GM19372 (cell line): ENCODE data around the gene FMN1.

Experiments
- ATAC-seq: cut with Tn5 transposase; IDR thresholded peaks from one replicate; pipeline ENCODE4 v1.9.1; 2021; ENCODE audit warnings: mild to moderate bottlenecking, low read depth, moderate library complexity; ENCODE audit not compliant: unreplicated experiment

The FMN1 gene

DNA sequence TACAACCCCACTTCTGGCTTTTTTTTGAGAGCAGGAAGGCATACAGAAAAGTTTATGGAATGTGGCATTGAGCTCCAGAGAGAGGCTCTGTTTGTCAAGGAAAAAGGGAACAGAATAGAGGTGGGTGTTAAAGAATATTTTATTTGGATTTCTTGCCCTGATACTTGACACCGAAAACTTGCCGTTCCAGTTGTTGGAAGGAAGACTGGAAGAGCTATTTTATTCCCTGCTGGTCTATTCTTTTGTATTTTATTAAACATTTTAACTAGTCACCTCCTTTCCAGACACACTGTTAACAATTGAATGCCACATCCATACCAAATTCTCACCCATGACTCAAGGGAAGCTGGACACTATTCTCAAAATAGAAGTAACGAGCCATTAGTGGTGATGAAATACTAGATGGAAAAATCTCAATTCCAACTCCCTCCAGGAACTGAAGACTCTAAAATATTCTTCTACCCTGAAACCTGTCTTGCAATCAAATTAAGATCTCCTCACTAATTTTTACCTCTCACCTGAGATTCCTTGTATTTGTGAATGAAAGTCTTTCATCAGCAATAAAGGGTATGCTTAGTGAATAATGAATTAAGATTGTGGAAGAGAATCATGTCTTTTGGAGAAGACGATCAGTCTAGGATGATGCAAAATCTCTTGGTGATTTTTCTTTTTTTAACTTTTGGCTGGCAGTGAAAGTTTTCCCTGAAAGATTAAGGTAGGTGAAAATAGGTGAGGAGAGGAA is 448.2 kb downstream of the FMN1 start:
- no peak for ATAC-seq

- no peak for ATAC-seq
Observed at GRCh38 chr15:32743411-32744140, 450.9 kb downstream of the FMN1 start.

GRCh38 chr15:32739522-32740063 is 454.9 kb downstream of the FMN1 start:
- ATAC-seq = no peak

- ATAC-seq = no peak
Observed at GRCh38 chr15:32738666-32739065, 455.8 kb downstream of the FMN1 start.

DNA sequence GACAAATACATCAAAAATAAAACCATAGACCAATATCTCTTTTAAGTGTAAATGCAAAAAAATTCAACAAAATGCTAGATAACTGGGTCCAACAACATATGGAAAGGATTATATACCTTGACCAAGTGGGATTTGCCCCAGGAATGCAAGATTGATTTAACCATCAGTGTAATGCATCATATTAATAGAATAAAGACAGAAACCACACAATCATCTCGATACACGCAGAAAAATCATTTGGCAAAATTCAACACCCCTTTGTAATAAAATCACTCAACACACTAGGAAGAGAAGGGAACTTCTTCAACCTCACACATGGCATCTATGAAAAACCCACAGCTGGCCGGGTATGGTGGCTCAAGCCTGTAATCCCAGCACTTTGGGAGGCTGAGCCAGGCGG is 457.2 kb downstream of the FMN1 start:
- ATAC-seq = no peak

- no peak for ATAC-seq
Observed at GRCh38 chr15:32736701-32737061, 457.8 kb downstream of the FMN1 start.

- ATAC-seq = no peak
Observed at GRCh38 chr15:32735989-32736700, 458.4 kb downstream of the FMN1 start.

GRCh38 chr15:32733281-32733680 is 461.2 kb downstream of the FMN1 start:
- ATAC-seq = no peak

DNA sequence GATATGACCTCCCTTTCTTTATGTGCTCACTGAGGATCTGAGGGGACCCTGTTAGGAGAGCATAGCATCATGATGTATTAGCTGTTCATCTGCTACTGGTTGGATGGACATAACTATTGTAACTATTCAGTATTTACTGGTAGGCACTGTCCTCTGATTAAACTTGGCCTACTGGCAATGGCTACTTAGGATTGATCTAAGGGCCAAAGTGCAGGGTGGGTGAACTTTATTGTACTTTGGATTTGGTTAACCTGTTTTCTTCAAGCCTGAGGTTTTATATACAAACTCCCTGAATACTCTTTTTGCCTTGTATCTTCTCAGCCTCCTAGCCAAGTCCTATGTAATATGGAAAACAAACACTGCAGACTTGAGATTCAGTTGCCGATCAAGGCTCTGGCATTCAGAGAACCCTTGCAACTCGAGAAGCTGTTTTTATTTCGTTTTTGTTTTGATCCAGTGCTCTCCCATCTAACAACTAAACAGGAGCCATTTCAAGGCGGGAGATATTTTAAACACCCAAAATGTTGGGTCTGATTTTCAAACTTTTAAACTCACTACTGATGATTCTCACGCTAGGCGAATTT is 461.8 kb downstream of the FMN1 start:
- no peak for ATAC-seq

DNA sequence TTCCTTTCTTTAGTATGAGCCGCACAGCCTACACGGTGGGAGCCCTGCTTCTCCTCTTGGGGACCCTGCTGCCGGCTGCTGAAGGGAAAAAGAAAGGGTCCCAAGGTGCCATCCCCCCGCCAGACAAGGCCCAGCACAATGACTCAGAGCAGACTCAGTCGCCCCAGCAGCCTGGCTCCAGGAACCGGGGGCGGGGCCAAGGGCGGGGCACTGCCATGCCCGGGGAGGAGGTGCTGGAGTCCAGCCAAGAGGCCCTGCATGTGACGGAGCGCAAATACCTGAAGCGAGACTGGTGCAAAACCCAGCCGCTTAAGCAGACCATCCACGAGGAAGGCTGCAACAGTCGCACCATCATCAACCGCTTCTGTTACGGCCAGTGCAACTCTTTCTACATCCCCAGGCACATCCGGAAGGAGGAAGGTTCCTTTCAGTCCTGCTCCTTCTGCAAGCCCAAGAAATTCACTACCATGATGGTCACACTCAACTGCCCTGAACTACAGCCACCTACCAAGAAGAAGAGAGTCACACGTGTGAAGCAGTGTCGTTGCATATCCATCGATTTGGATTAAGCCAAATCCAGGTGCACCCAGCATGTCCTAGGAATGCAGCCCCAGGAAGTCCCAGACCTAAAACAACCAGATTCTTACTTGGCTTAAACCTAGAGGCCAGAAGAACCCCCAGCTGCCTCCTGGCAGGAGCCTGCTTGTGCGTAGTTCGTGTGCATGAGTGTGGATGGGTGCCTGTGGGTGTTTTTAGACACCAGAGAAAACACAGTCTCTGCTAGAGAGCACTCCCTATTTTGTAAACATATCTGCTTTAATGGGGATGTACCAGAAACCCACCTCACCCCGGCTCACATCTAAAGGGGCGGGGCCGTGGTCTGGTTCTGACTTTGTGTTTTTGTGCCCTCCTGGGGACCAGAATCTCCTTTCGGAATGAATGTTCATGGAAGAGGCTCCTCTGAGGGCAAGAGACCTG is 463.5 kb downstream of the FMN1 start:
- ATAC-seq = no peak

- no peak for ATAC-seq
Observed at GRCh38 chr15:32729700-32730395, 464.7 kb downstream of the FMN1 start.

- peak; percentile 65 for ATAC-seq
Observed at GRCh38 chr15:32723171-32723948, 471.2 kb downstream of the FMN1 start.

DNA sequence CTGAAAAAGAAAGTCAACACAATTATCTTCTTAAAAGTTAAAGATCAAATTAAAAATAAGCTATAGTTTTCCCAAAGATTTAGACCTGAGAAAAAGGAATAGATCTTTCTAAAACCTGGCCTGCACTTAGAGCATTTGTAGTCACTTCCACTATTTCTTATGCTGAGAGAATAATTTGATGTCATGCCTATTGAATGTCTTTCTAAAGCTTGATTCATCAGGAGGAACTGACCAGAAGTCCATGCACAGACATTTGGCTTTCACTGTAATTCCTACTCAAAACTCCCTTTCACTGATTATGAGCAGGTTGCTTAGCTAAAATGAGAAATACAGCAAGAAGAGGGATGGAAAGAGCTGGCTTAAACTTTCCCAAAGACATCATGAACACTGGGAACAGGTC is 472.4 kb downstream of the FMN1 start:
- ATAC-seq = no peak

DNA sequence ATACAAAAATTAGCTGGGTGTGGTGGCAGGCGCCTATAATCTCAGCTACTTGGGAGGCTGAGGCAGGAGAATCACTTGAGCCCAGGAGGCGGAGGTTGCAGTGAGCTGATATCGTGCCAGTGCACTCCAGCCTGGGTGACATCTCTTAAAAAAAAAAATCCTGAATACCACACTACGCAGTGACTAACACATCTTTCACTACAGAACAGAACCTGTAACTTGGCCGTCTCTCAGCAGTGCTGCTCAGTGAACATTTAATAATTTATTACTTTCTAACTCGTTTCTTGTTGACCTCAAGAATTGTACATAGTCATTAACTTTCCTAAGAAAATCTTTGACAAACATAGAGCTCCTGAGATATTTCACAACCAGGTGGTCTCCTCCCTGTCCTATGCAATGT is 472.9 kb downstream of the FMN1 start:
- no peak for ATAC-seq

DNA sequence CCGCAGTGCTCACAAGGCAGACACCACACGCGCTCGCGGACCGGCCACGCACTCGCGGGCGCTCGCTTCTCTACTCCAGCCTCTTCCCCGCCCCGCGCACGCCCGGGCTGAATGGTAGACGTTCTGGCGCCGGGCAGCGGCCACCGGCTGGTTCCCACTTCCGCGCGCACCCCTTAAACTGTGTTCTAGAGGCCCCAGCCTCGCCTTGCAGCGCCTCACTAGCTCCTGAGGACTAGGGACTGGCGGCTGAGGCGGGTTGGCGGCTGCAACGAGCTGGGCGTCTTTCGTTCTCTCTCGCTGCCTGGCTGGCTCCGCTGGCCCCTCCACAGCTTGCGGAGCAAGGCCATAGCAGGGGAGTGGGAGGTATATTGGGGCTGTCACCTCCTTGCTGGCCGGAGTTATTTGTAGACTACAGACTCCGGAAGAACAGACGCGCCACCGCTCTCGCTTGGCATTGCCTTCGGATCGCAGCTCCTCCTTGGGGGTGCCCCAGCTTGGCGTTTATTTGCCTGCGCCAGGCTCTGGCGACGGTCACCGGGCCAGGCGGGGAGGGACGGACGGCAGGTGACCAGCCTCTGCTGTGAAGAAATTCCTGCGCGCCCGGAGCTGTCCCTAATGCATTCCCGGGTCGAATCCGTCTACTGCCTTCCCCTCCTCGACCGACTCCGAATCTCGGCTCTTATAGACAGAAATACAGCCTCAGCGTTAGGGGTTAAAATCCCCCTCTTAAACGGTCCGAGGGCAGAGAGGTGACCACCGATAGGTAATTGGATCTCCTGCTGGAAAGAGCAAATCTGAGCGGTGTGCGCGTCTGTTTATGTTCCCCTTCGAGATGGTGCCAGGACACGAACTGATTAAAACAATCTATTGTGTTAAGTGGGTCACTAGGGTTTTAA is 475.4 kb downstream of the FMN1 start:
- no peak for ATAC-seq

- ATAC-seq = no peak
Observed at GRCh38 chr15:32718227-32718820, 476.2 kb downstream of the FMN1 start.
